Neural crest cell (in vitro differentiated cells): Measurements from ENCODE around the gene SUGP2. TPM values are rescaled to one million over a fixed set of nuclear protein-coding genes. Genes with fewer than 3 reads are reported as not detected.

Source experiments
- DNase-seq: peaks from one replicate; pipeline ENCODE4 v3.0.0; 2021; ENCODE audit warnings: low read depth, mixed read lengths, low spot score
- H3K27ac Mint-ChIP-seq: one replicate; pipeline ENCODE4 v1.8.0; 2021; ENCODE audit warnings: mild to moderate bottlenecking, mixed read lengths; ENCODE audit not compliant: unreplicated experiment
- H3K27me3 Mint-ChIP-seq: 2 replicates; pipeline ENCODE4 v1.8.0; 2021; ENCODE audit warnings: low read depth, mild to moderate bottlenecking, mixed read lengths
- H3K36me3 Mint-ChIP-seq: 2 replicates; pipeline ENCODE4 v1.8.0; 2021; ENCODE audit warnings: low read depth, mild to moderate bottlenecking, mixed read lengths
- H3K4me1 Mint-ChIP-seq: 2 replicates; pipeline ENCODE4 v1.8.0; 2021; ENCODE audit warnings: mixed read lengths
- H3K4me3 Mint-ChIP-seq: one replicate; pipeline ENCODE4 v1.8.0; 2021; ENCODE audit warnings: mild to moderate bottlenecking, mixed read lengths
- H3K9me3 Mint-ChIP-seq: 2 replicates; pipeline ENCODE4 v1.8.0; 2021; ENCODE audit warnings: mixed read lengths
- total RNA-seq: library from RNA; stranded (reverse); gene quantifications from 2 replicates; pipeline ENCODE4 v1.2.1, GENCODE V29; 2021
- TF ChIP-seq, protein P1 (sequence below): fragments of 200-600 bp; sonication (generic); conservative IDR thresholded peaks from 2 replicates; pipeline ENCODE4 v1.5.0; 2021; ENCODE audit warnings: antibody characterized with exemption, mild to moderate bottlenecking

SUGP2 gene
- total RNA-seq, 1 donor from 2014 or later: 160 TPM

DNA sequence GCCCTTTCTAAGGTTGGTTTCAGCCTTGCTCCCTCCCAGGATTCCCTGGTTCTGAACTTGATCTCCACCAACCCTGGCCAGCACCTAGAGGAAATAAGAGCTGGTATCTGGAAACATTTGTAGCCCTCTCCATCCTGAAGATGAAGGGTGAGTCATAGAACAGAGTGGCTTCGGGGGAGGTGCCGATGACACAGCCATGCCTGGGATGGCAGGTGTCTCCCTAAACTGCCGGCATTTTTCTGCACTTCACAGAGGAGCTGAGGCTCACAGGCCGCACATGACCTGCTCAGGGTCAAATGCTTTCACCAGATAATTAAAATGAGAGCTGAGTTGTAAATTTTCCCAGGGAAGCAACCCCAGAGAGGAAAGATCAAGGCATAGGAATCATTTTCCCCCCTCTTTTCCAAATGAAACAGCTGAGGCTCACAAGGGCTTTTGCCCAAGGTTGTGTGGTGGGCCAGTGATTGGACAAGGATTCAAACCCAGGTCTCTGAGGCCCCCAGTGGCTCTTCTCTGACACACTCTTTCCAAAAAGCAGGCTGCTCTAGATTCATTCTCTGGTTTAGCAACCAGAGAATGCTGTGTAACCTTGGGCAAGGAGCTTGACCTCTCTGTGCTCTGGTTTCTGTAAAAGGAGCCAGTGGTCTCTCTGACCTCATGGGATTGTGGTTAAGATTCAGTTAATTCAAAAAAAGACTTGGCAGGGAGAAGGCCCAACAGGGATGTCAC, 29.3 kb upstream of the SUGP2 start:
- DNase-seq: no peak
- TF ChIP-seq, protein P1, sequence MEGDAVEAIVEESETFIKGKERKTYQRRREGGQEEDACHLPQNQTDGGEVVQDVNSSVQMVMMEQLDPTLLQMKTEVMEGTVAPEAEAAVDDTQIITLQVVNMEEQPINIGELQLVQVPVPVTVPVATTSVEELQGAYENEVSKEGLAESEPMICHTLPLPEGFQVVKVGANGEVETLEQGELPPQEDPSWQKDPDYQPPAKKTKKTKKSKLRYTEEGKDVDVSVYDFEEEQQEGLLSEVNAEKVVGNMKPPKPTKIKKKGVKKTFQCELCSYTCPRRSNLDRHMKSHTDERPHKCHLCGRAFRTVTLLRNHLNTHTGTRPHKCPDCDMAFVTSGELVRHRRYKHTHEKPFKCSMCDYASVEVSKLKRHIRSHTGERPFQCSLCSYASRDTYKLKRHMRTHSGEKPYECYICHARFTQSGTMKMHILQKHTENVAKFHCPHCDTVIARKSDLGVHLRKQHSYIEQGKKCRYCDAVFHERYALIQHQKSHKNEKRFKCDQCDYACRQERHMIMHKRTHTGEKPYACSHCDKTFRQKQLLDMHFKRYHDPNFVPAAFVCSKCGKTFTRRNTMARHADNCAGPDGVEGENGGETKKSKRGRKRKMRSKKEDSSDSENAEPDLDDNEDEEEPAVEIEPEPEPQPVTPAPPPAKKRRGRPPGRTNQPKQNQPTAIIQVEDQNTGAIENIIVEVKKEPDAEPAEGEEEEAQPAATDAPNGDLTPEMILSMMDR: no peak
- peak overlapping the region; percentile 90 for H3K4me3 Mint-ChIP-seq
- peak overlapping the region; percentile 86 for H3K27ac Mint-ChIP-seq
- H3K4me1 Mint-ChIP-seq: peaks cover 28% of the 10 kb centered on the region
- H3K27me3 Mint-ChIP-seq: peaks cover 22% of the 10 kb centered on the region
- H3K36me3 Mint-ChIP-seq: no peaks in the 10 kb centered on the region
- no peaks in the 10 kb centered on the region for H3K9me3 Mint-ChIP-seq

DNA sequence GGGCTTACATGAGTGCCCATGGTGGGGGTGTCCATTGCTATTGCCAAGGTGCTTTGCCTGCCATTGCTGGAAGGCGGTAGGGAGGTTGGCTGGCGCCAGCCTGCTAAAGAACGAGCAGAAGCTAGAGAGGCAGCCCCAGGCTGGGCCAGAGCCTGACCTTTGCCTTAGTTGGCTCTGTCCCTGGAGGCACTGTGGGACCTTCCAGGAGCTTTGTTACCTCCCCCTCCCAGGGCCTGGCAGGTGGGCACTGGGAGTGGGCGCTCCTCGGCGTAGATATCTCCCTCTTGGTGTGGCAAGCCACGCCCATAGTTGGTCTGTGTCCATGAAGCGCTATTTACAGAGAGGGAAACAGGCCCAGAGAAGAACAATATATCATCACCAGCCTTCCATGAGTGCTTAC, 28.2 kb upstream of the SUGP2 start:
- Mint-ChIP-seq H3K4me3 (peak overlapping the region; percentile 61), H3K9me3 (no peaks in the 10 kb centered on the region), H3K27me3 (peaks cover 17% of the 10 kb centered on the region), H3K4me1 (peaks cover 28% of the 10 kb centered on the region), H3K27ac (peak overlapping the region; percentile 27), H3K36me3 (no peaks in the 10 kb centered on the region)
- DNase-seq: no peak
- TF ChIP-seq, protein P1: no peak

DNA sequence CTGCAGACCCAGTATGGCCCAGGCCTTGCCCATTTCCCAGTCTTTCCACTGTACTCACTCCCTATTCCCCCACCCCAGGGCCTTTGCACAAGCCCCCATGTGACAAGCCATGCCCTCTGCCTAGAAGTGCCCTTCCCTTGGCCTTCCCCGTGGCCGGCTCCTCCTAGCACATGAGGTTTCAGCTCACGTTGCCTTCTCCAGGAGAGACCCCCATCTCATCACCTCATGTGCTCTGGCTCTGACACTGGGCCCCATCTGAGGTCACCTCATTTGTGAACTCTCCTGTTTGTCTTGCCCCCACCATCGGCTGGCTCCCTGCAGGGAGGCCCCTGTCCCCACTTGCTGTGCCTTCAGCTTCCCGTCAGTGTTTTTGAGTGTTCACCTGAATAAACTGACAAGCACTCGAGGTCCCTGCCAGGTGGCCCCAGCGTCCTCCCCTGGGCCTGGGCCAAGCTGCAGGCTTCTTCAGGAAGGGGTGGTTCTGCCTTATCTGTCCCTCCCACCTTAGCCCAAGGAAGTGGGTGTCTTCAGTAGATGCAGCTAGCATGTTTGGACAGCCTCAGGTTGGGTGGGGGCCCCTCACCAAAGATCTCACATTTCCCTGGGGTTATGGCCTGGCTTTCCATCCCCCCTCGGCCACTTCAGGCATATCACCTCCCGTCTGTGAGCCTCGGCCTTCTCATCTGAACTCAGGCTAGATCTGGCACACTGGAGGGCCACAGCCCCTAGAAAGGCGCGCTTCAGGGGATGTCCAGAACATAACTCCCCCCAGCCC, 26.7 kb upstream of the SUGP2 start:
- peaks cover 8% of the 10 kb centered on the region for H3K27me3 Mint-ChIP-seq
- peaks cover 23% of the 10 kb centered on the region for H3K4me1 Mint-ChIP-seq
- H3K27ac Mint-ChIP-seq: no peak overlapping the region
- no peaks in the 10 kb centered on the region for H3K9me3 Mint-ChIP-seq
- H3K4me3 Mint-ChIP-seq: no peak overlapping the region
- DNase-seq: no peak
- TF ChIP-seq, protein P1: no peak
- H3K36me3 Mint-ChIP-seq: no peaks in the 10 kb centered on the region

DNA sequence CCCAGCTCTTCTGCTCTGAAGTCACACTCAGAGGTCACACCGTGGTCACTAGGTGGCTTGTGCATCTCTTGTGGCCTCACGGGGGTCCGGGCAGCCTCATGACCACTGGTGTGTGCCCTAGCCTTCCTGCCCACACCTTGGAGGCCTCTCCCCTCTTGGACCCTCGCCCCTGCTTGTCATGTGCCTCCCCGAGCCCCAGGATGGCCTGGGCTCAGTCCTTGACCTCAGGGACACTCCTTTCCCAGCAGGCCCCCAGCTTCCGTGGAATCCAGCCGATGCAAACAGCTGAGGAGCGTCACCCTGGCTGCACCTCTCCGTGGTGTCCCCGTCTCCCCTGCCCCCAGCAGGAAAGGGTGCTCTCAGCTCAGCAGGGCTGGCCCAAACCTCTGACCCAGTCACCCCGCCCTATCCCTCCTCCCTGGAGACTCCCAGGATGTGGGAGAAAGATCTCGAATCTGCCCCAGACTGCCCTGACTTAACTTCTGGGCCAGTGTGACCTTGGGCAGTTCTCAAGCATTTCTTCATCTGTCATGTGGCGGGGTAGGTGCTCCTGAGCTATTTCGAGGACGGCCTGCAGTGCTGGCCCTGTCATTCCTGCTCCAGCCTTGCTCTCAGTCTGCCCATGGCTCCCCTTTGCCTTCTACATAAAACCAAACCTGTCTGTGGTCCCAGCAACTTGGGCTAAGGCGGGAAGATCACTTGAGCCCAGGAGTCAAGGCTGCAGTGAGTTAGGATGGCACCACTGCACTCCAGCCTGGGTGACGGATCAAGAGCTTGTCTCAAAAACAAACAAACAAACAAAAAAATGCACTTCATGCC, 25.9 kb upstream of the SUGP2 start:
- Mint-ChIP-seq H3K36me3 (no peaks in the 10 kb centered on the region), H3K4me3 (no peak overlapping the region), H3K27ac (no peak overlapping the region), H3K9me3 (no peaks in the 10 kb centered on the region), H3K27me3 (peaks cover 3% of the 10 kb centered on the region), H3K4me1 (peaks cover 15% of the 10 kb centered on the region)
- no peak for DNase-seq
- TF ChIP-seq, protein P1: no peak

DNA sequence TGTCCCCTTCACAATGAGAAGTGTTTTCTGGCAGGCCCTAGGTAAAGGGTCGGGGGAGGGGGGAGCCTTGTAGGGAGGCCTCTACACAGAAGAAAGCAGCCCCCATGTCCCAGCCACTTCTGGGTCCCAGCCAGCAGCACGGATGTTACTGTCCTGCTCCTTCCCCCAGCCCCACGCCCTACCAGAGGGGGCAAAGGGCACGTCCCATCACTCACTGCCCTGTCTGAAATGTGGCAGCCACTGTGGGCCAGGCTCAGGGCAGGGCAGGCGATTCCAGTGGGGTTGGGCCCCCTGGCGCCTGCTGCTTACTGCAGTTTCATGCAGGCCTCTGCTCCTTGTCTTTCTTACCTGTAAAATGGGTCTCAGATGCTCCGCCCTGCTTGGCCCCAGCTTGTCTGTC, 24.4 kb upstream of the SUGP2 start:
- Mint-ChIP-seq H3K27ac (no peak overlapping the region), H3K9me3 (no peaks in the 10 kb centered on the region), H3K27me3 (no peaks in the 10 kb centered on the region), H3K36me3 (no peaks in the 10 kb centered on the region), H3K4me1 (peaks cover 4% of the 10 kb centered on the region), H3K4me3 (no peak overlapping the region)
- DNase-seq: no peak
- TF ChIP-seq, protein P1: no peak
